ENCODE results near the gene CT55. TPM values are rescaled to one million over a fixed set of nuclear protein-coding genes. Genes with fewer than 3 reads are reported as not detected.
A peak's percentile ranks its signal among the peaks of the same experiment; 100 is the strongest.

Gene CT55
- total RNA-seq, 2 donors from 2014 or later: not detected

GRCh38 chrX:135114392-135114791, 56.8 kb downstream of the CT55 start:
- Histone ChIP-seq H3K9me3 (no peaks in the 10 kb centered on the region), H3K4me1 (no peaks in the 10 kb centered on the region), H3K27ac (no peak overlapping the region), H3K27me3 (peaks cover 0 to 3% of the 10 kb centered on the region in 2 donors), H3K36me3 (replicated peaks in 1 of 2; ENCODE audit: insufficient read depth in 1 of 2, low read depth in 2 of 2) (no peaks in the 10 kb centered on the region), H3K4me3 (no peak overlapping the region)
- TF ChIP-seq POLR2A (IDR thresholded peaks at IDR 0.05): no peak
- TF ChIP-seq CTCF (IDR thresholded peaks at IDR 0.05): no peak
- WGBS, 2 donors: 58 to 69% methylated on average over 2 of the region's 2 CpGs
- ATAC-seq: no peak
- no peak for DNase-seq
- intact Hi-C loops (cut with DNase I): no loop called here

GRCh38 chrX:135112743-135113142, 58.5 kb downstream of the CT55 start:
- TF ChIP-seq CTCF (IDR thresholded peaks at IDR 0.05) (no peak), POLR2A (IDR thresholded peaks at IDR 0.05) (no peak)
- peaks cover 0 to 3% of the 10 kb centered on the region in 2 donors for H3K27me3 ChIP-seq
- intact Hi-C loops (cut with DNase I): no loop called here
- WGBS, 2 donors: 86% methylated on average over 1 of the region's 1 CpG; no CpG with 5 or more reads in 1 of the 2 donors
- ATAC-seq: no peak
- no peaks in the 10 kb centered on the region for H3K4me1 ChIP-seq
- no peaks in the 10 kb centered on the region for H3K36me3 ChIP-seq (replicated peaks in 1 of 2; ENCODE audit: insufficient read depth in 1 of 2, low read depth in 2 of 2)
- H3K27ac ChIP-seq: no peak overlapping the region
- H3K4me3 ChIP-seq: no peak overlapping the region
- no peaks in the 10 kb centered on the region for H3K9me3 ChIP-seq
- DNase-seq: no peak

GRCh38 chrX:135112096-135112729, 59.0 kb downstream of the CT55 start:
- 4 to 24% methylated on average over 3 to 5 of the region's 5 CpGs for WGBS, 2 donors
- Histone ChIP-seq H3K4me1 (no peaks in the 10 kb centered on the region), H3K27ac (no peak overlapping the region), H3K27me3 (peaks cover 0 to 3% of the 10 kb centered on the region in 2 donors), H3K36me3 (replicated peaks in 1 of 2; ENCODE audit: insufficient read depth in 1 of 2, low read depth in 2 of 2) (no peaks in the 10 kb centered on the region), H3K4me3 (no peak overlapping the region), H3K9me3 (no peaks in the 10 kb centered on the region)
- DNase-seq: peak; percentile 28 to 63 (median 46)
- TF ChIP-seq POLR2A (IDR thresholded peaks at IDR 0.05) (no peak), CTCF (IDR thresholded peaks at IDR 0.05) (peak; percentile 14 to 63 (median 44))
- intact Hi-C loops (cut with DNase I): no loop called here
- ATAC-seq: peak; percentile 71

- no peaks in the 10 kb centered on the region for H3K36me3 ChIP-seq (replicated peaks in 1 of 2; ENCODE audit: insufficient read depth in 1 of 2, low read depth in 2 of 2)
- no peak for TF ChIP-seq POLR2A (IDR thresholded peaks at IDR 0.05)
- no peak for TF ChIP-seq CTCF (IDR thresholded peaks at IDR 0.05)
- 72 to 80% methylated on average over 3 of the region's 3 CpGs for WGBS, 2 donors
- peaks cover 0 to 3% of the 10 kb centered on the region in 2 donors for H3K27me3 ChIP-seq
- intact Hi-C loops (cut with DNase I): no loop called here
- no peak overlapping the region for H3K4me3 ChIP-seq
- no peak for DNase-seq
- no peaks in the 10 kb centered on the region for H3K4me1 ChIP-seq
- no peak overlapping the region for H3K27ac ChIP-seq
- ATAC-seq: no peak
- H3K9me3 ChIP-seq: no peaks in the 10 kb centered on the region
Observed at GRCh38 chrX:135109554-135109953, 61.6 kb downstream of the CT55 start.

Other genes starting within 250 kb of the CT55 start
- gene SMIM10, start 180.4 kb downstream of the CT55 start, total RNA-seq: 1 to 10 TPM; 1.0 to 5.9 TPM
- 1 to 10 TPM in 1 of 2 donors, under 1 TPM in 1; 0.99 to 3.1 TPM for gene RTL8B, start 148.9 kb downstream of the CT55 start, total RNA-seq
- gene RTL8C, start 139.0 kb downstream of the CT55 start, total RNA-seq: 10 to 100 TPM; 30.9 to 60.6 TPM
- 10 to 100 TPM in 1 of 2 donors, 1 to 10 TPM in 1; 8.2 to 18.7 TPM for gene RTL8A, start 119.3 kb downstream of the CT55 start, total RNA-seq
- 1 to 10 TPM; 1.0 to 2.3 TPM for gene SMIM10L2B, start 72.7 kb downstream of the CT55 start, total RNA-seq
- not detected for gene ETDB, start 50.9 kb downstream of the CT55 start, total RNA-seq
- gene ETDA, start 80.7 kb upstream of the CT55 start, total RNA-seq: not detected
- not detected for gene ETDC, start 138.1 kb upstream of the CT55 start, total RNA-seq
- 10 to 100 TPM in 1 of 2 donors, 1 to 10 TPM in 1; 9.1 to 11.2 TPM for gene ZNF75D, start 172.7 kb upstream of the CT55 start, total RNA-seq
- gene ZNF449, start 173.4 kb upstream of the CT55 start, total RNA-seq: 1 to 10 TPM; 5.3 to 8.6 TPM

All from body of pancreas (tissue), 4 donors.